IMR-90 (cell line): ENCODE data around the gene BNIP5. TPM values are rescaled to one million over a fixed set of nuclear protein-coding genes. Genes with fewer than 3 reads are reported as not detected.

Source experiments
- ATAC-seq: fragments of 200-7000 bp; cut with Tn5 transposase; 2 replicates; pipeline ENCODE4 v1.9.1; 2020; ENCODE audit warnings: low read depth, mild to moderate bottlenecking, moderate library complexity
- BruUV-seq: library from RNA; stranded (reverse); fragments of 400-500 nt; replicated peaks from 2 replicates; lab custom pipeline; 2021; lab: Mats Ljungman, UMichigan
- CTCF ChIA-PET: fragments of 300-600 bp; formaldehyde crosslinking; extraction: SDS; loops from one replicate; lab custom pipeline; 2021; ENCODE audit warnings: antibody characterized with exemption; lab: Yijun Ruan, JAX
- POLR2A ChIA-PET: fragments of 300-600 bp; sonication (Branson Sonifier 250); formaldehyde crosslinking; loops from one replicate; lab custom pipeline; 2022; ENCODE audit warnings: antibody characterized with exemption; ENCODE audit not compliant: unreplicated experiment; lab: Charles Lee
- DNase-seq: peaks from one replicate; pipeline ENCODE4 v3.0.0; 2013
- H2AFZ ChIP-seq: replicated peaks from 2 replicates; pipeline ENCODE3; 2013; ENCODE audit warnings: low read length, mild to moderate bottlenecking; ENCODE audit not compliant: poor library complexity
- H2AK5ac ChIP-seq: 2 replicates; pipeline ENCODE4 v1.6.1; 2013; ENCODE audit warnings: low read depth, low read length, inconsistent platforms
- H2AK9ac ChIP-seq: replicated peaks from 2 replicates; pipeline ENCODE3; 2013; ENCODE audit warnings: mild to moderate bottlenecking, low read depth, low read length, moderate library complexity; ENCODE audit not compliant: poor library complexity
- H2BK120ac ChIP-seq: 2 replicates; pipeline ENCODE4 v1.6.1; 2013; ENCODE audit warnings: low read depth, low read length, inconsistent platforms
- H2BK15ac ChIP-seq: 3 replicates; pipeline ENCODE4 v1.6.1; 2013; ENCODE audit warnings: low read depth, low read length, inconsistent platforms
- H2BK20ac ChIP-seq: 2 replicates; pipeline ENCODE4 v1.6.1; 2013; ENCODE audit warnings: low read depth, mild to moderate bottlenecking, inconsistent platforms, low read length, moderate library complexity
- H2BK5ac ChIP-seq: 2 replicates; pipeline ENCODE4 v1.6.1; 2013; ENCODE audit warnings: mild to moderate bottlenecking, low read depth, low read length, inconsistent platforms; ENCODE audit not compliant: poor library complexity, severe bottlenecking
- H3K14ac ChIP-seq: replicated peaks from 2 replicates; pipeline ENCODE4 v1.6.1; 2013; ENCODE audit warnings: low read depth, low read length, inconsistent platforms
- H3K18ac ChIP-seq: 2 replicates; pipeline ENCODE4 v1.6.1; 2013; ENCODE audit warnings: low read depth, low read length, control low read depth
- H3K23ac ChIP-seq: 2 replicates; pipeline ENCODE4 v1.6.1; 2013; ENCODE audit warnings: low read depth, low read length, inconsistent platforms
- H3K27ac ChIP-seq: 2 replicates; pipeline ENCODE4 v1.5.1; 2013; ENCODE audit warnings: mild to moderate bottlenecking, control low read depth, low read length; ENCODE audit not compliant: insufficient read depth
- H3K27me3 ChIP-seq: 2 replicates; pipeline ENCODE4 v1.6.1; 2013; ENCODE audit warnings: low read length; ENCODE audit not compliant: control insufficient read depth, insufficient read depth
- H3K36me3 ChIP-seq: 2 replicates; pipeline ENCODE4 v1.6.1; 2013; ENCODE audit warnings: low read length, mixed read lengths; ENCODE audit not compliant: control insufficient read depth, insufficient read depth
- H3K4ac ChIP-seq: 2 replicates; pipeline ENCODE4 v1.6.1; 2013; ENCODE audit warnings: low read depth, low read length, inconsistent platforms
- H3K4me1 ChIP-seq: 2 replicates; pipeline ENCODE4 v1.6.1; 2013; ENCODE audit warnings: low read length, mixed read lengths; ENCODE audit not compliant: control insufficient read depth, insufficient read depth
- H3K4me2 ChIP-seq: 2 replicates; pipeline ENCODE4 v1.6.1; 2013; ENCODE audit warnings: low read depth, mild to moderate bottlenecking, control low read depth, low read length, moderate library complexity
- H3K4me3 ChIP-seq: 2 replicates; pipeline ENCODE4 v1.5.1; 2013; ENCODE audit warnings: low read depth, mild to moderate bottlenecking, control low read depth, low read length, moderate library complexity; ENCODE audit not compliant: insufficient read depth
- H3K56ac ChIP-seq: 2 replicates; pipeline ENCODE4 v1.6.1; 2013; ENCODE audit warnings: low read length, inconsistent platforms; ENCODE audit not compliant: insufficient read depth; ENCODE audit errors: extremely low read depth
- H3K79me1 ChIP-seq, 2 experiments: 2 replicates each; pipeline ENCODE4 v1.6.1; 2013; ENCODE audit warnings: low read length in 2 of 2, inconsistent platforms in 1 of 2, low read depth in 1 of 2
- H3K9ac ChIP-seq: 2 replicates; pipeline ENCODE4 v1.6.1; 2013; ENCODE audit warnings: low read depth, low read length, control low read depth
- H3K9me1 ChIP-seq: 2 replicates; pipeline ENCODE4 v1.6.1; 2013; ENCODE audit warnings: low read length, inconsistent platforms; ENCODE audit not compliant: insufficient read depth
- H3K9me3 ChIP-seq: 2 replicates; pipeline ENCODE4 v1.6.1; 2013; ENCODE audit warnings: low read length; ENCODE audit not compliant: control insufficient read depth, insufficient read depth
- H4K20me1 ChIP-seq: 2 replicates; pipeline ENCODE4 v1.6.1; 2013; ENCODE audit warnings: low read length, inconsistent platforms; ENCODE audit not compliant: insufficient read depth
- H4K5ac ChIP-seq: 2 replicates; pipeline ENCODE4 v1.6.1; 2013; ENCODE audit warnings: mild to moderate bottlenecking, low read depth, low read length, control low read depth
- H4K8ac ChIP-seq, 2 experiments: 2 replicates each; pipeline ENCODE4 v1.6.1; 2013; ENCODE audit warnings: low read depth in 2 of 2, low read length in 2 of 2, control low read depth in 1 of 2, inconsistent platforms in 1 of 2
- H4K91ac ChIP-seq: 2 replicates; pipeline ENCODE4 v1.6.1; 2013; ENCODE audit warnings: low read depth, low read length, inconsistent platforms; ENCODE audit not compliant: insufficient read depth
- CEBPB ChIP-seq: IDR thresholded peaks from 2 replicates; pipeline ENCODE4 v1.6.1; 2012; ENCODE audit warnings: low read depth, low read length, improper control_type of control experiment
- MAFK ChIP-seq: IDR thresholded peaks from 2 replicates; pipeline ENCODE4 v1.6.1; 2012; ENCODE audit warnings: low read depth, low read length, improper control_type of control experiment
- MAZ ChIP-seq: IDR thresholded peaks from 2 replicates; pipeline ENCODE4 v1.6.1; 2012; ENCODE audit warnings: low read depth, mild to moderate bottlenecking, low read length, improper control_type of control experiment, moderate library complexity, borderline replicate concordance
- MXI1 ChIP-seq: IDR thresholded peaks from 2 replicates; pipeline ENCODE4 v1.6.1; 2012; ENCODE audit warnings: low read depth, mild to moderate bottlenecking, low read length, moderate library complexity, borderline replicate concordance
- NFE2L2 ChIP-seq: fragments of 150-350 bp; IDR thresholded peaks from 2 replicates; pipeline ENCODE4 v1.6.1; 2016; ENCODE audit warnings: low read depth, mild to moderate bottlenecking, low read length
- POLR2A ChIP-seq: IDR thresholded peaks from 2 replicates; pipeline ENCODE4 v1.6.1; 2012; ENCODE audit warnings: mild to moderate bottlenecking, low read depth, low read length
- RCOR1 ChIP-seq: IDR thresholded peaks from 2 replicates; pipeline ENCODE4 v1.6.1; 2012; ENCODE audit warnings: mild to moderate bottlenecking, low read length, improper control_type of control experiment; ENCODE audit not compliant: insufficient replicate concordance
- RFX5 ChIP-seq: IDR thresholded peaks from 2 replicates; pipeline ENCODE4 v1.8.0; 2012; ENCODE audit warnings: low read depth, mild to moderate bottlenecking, low read length, moderate library complexity
- SMC3 ChIP-seq: fragments of 150-350 bp; IDR thresholded peaks from 2 replicates; pipeline ENCODE4 v1.6.1; 2016; ENCODE audit warnings: low read depth, mild to moderate bottlenecking, antibody characterized with exemption, low read length, moderate library complexity
- WGBS, 2 experiments: methylation state at CpG; one replicate each; pipeline versions ENCODE4 v1.1.5 to v1.1.7; 2013; ENCODE audit warnings: missing lambda C conversion rate in 2 of 2; ENCODE audit not compliant: insufficient read length in 1 of 2; ENCODE audit errors: extremely low coverage in 2 of 2; 5-methylcytosine and 5-hydroxymethylcytosine counted together
- dilution Hi-C: fragments of 300-500 bp; cut with HindIII; formaldehyde crosslinking; loops from one replicate; pipeline ENCODE4 v1.14.3; 2018; ENCODE audit warnings: low sequenced_read_pairs; ENCODE audit not compliant: unreplicated experiment
- in situ Hi-C: fragments of 300-500 bp; cut with MboI; formaldehyde crosslinking; loops from 3 replicates; pipeline ENCODE4 v1.14.3; 2019; ENCODE audit warnings: low sequenced_read_pairs, inconsistent platforms, mixed read lengths
- intact Hi-C: fragments of 100-400 bp; cut with micrococcal nuclease; formaldehyde crosslinking; loops from 2 replicates; pipeline ENCODE4 v1.10.0; 2022
- polyA plus RNA-seq, 3 experiments: library from polyadenylated mRNA; depleted of rRNA; stranded (reverse); fragments of >200 nt; gene quantifications; 2 replicates each; pipeline ENCODE4 v1.2.3, GENCODE V29; 2012; ENCODE audit warnings: low replicate concordance in 1 of 3
- total RNA-seq: library from RNA; depleted of rRNA; stranded (reverse); fragments of >200 nt; gene quantifications from 2 replicates; pipeline ENCODE4 v1.2.3, GENCODE V29; 2012
- TF ChIP-seq, protein P1 (sequence below): fragments of 150-350 bp; IDR thresholded peaks from 2 replicates; pipeline ENCODE4 v1.6.1; 2016; ENCODE audit warnings: low read depth, mild to moderate bottlenecking, low read length, moderate library complexity, borderline replicate concordance
- TF ChIP-seq, protein P2 (sequence below): fragments of 150-350 bp; IDR thresholded peaks from 2 replicates; pipeline ENCODE4 v1.6.1; 2017; ENCODE audit warnings: mild to moderate bottlenecking, antibody characterized with exemption, low read length, low read depth
- TF ChIP-seq, protein P3 (sequence below): conservative IDR thresholded peaks from 2 replicates; pipeline ENCODE4 v1.5.1; 2012; ENCODE audit warnings: mild to moderate bottlenecking, low read depth, low read length, improper control_type of control experiment

The BNIP5 gene
- total and polyA plus RNA-seq, 2 of the 4 experiments (the other 2 are of a cell fraction) = not detected

DNA sequence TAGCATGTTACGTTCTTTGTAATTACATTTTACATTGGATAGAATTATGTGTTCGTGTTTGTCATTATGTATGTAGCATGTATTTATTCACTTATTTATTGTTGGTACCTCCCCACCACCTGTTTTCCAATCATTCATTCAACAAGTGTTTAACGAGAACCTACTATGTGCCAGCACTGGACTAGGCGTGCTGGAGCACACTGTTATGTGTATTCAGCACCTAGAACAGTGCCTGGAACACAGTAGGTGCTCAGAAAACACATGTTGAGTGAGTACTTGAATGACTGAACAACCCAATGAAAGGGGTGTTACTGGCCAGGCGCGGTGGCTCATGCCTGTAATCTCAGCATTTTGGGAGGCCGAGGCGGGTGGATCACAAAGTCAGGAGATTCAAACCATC, 39.5 kb upstream of the BNIP5 start:
- Histone ChIP-seq H2BK5ac (no peak overlapping the region), H3K18ac (no peak overlapping the region), H3K4me3 (no peak overlapping the region), H4K20me1 (no peaks in the 10 kb centered on the region), H2AK9ac (no peak overlapping the region), H3K36me3 (no peaks in the 10 kb centered on the region), H3K4me2 (no peak overlapping the region), H4K91ac (no peak overlapping the region), H2AK5ac (no peak overlapping the region), H3K9ac (no peak overlapping the region), H3K9me1 (no peaks in the 10 kb centered on the region), H3K27me3 (peaks cover 39% of the 10 kb centered on the region), H3K4ac (no peak overlapping the region), H3K4me1 (no peaks in the 10 kb centered on the region), H2BK20ac (no peak overlapping the region), H3K27ac (no peak overlapping the region), H4K8ac (no peak overlapping the region), H3K9me3 (no peaks in the 10 kb centered on the region), H3K79me1 (no peaks in the 10 kb centered on the region), H3K14ac (no peak overlapping the region), H2BK120ac (no peak overlapping the region), H2BK15ac (no peak overlapping the region), H3K56ac (no peak overlapping the region), H2AFZ (no peak overlapping the region), H4K5ac (no peak overlapping the region), H3K23ac (no peak overlapping the region)
- in situ Hi-C loops = no loop called here
- intact Hi-C loops = no loop called here
- WGBS, 2 experiments = 57% methylated on average over 1 of the region's 8 CpGs; no CpG with 5 or more reads in 1 of the 2 experiments
- no peak for ATAC-seq
- ChIA-PET CTCF (no interaction called here), POLR2A (no interaction called here)
- no peak for DNase-seq
- dilution Hi-C loops = no loop called here
- BruUV-seq = no TSS peak
- no peak for TF ChIP-seq POLR2A
- no peak for TF ChIP-seq CEBPB
- TF ChIP-seq MAFK = no peak
- TF ChIP-seq MAZ = no peak
- TF ChIP-seq RFX5 = no peak
- no peak for TF ChIP-seq MXI1
- TF ChIP-seq SMC3 = no peak
- TF ChIP-seq, protein P1, sequence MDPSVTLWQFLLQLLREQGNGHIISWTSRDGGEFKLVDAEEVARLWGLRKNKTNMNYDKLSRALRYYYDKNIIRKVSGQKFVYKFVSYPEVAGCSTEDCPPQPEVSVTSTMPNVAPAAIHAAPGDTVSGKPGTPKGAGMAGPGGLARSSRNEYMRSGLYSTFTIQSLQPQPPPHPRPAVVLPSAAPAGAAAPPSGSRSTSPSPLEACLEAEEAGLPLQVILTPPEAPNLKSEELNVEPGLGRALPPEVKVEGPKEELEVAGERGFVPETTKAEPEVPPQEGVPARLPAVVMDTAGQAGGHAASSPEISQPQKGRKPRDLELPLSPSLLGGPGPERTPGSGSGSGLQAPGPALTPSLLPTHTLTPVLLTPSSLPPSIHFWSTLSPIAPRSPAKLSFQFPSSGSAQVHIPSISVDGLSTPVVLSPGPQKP = no peak
- no peak for TF ChIP-seq RCOR1
- TF ChIP-seq NFE2L2 = no peak
- TF ChIP-seq, protein P2, sequence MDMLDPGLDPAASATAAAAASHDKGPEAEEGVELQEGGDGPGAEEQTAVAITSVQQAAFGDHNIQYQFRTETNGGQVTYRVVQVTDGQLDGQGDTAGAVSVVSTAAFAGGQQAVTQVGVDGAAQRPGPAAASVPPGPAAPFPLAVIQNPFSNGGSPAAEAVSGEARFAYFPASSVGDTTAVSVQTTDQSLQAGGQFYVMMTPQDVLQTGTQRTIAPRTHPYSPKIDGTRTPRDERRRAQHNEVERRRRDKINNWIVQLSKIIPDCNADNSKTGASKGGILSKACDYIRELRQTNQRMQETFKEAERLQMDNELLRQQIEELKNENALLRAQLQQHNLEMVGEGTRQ = no peak
- TF ChIP-seq, protein P3, sequence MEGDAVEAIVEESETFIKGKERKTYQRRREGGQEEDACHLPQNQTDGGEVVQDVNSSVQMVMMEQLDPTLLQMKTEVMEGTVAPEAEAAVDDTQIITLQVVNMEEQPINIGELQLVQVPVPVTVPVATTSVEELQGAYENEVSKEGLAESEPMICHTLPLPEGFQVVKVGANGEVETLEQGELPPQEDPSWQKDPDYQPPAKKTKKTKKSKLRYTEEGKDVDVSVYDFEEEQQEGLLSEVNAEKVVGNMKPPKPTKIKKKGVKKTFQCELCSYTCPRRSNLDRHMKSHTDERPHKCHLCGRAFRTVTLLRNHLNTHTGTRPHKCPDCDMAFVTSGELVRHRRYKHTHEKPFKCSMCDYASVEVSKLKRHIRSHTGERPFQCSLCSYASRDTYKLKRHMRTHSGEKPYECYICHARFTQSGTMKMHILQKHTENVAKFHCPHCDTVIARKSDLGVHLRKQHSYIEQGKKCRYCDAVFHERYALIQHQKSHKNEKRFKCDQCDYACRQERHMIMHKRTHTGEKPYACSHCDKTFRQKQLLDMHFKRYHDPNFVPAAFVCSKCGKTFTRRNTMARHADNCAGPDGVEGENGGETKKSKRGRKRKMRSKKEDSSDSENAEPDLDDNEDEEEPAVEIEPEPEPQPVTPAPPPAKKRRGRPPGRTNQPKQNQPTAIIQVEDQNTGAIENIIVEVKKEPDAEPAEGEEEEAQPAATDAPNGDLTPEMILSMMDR = no peak
